Osteoblast (primary cell): ENCODE results near the gene HHAT. TPM values are rescaled to one million over a fixed set of nuclear protein-coding genes. Genes with fewer than 3 reads are reported as not detected.

ENCODE experiments used
- DNase-seq: peaks from one replicate; pipeline ENCODE4 v3.0.0; 2011; ENCODE audit warnings: low spot score, mixed read lengths; ENCODE audit not compliant: insufficient read length; ENCODE audit errors: missing footprints
- H2AFZ ChIP-seq: 2 replicates; pipeline ENCODE4 v1.6.0; 2011; ENCODE audit warnings: mild to moderate bottlenecking, low read length
- H3K27ac ChIP-seq: 2 replicates; pipeline ENCODE4 v1.5.1; 2011; ENCODE audit warnings: mild to moderate bottlenecking, low read depth, low read length, moderate library complexity
- H3K27me3 ChIP-seq: 2 replicates; pipeline ENCODE4 v1.6.0; 2012; ENCODE audit warnings: mild to moderate bottlenecking, control low read depth, inconsistent platforms, low read length, moderate library complexity; ENCODE audit not compliant: insufficient read depth
- H3K36me3 ChIP-seq: 2 replicates; pipeline ENCODE4 v1.5.1; 2011; ENCODE audit warnings: mild to moderate bottlenecking, low read length, control low read depth, moderate library complexity; ENCODE audit not compliant: insufficient read depth
- H3K4me1 ChIP-seq: 2 replicates; pipeline ENCODE4 v1.5.1; 2011; ENCODE audit warnings: mild to moderate bottlenecking, low read length, control low read depth, moderate library complexity; ENCODE audit not compliant: insufficient read depth
- H3K4me2 ChIP-seq: 2 replicates; pipeline ENCODE4 v1.6.0; 2011; ENCODE audit warnings: mild to moderate bottlenecking, low read length; ENCODE audit not compliant: insufficient read depth
- H3K4me3 ChIP-seq: fragments of 200-600 bp; sonication (generic); 3 replicates; pipeline ENCODE4 v1.5.1; 2012; ENCODE audit warnings: mild to moderate bottlenecking, low read length, inconsistent platforms; ENCODE audit not compliant: insufficient read depth
- H3K79me2 ChIP-seq: 2 replicates; pipeline ENCODE4 v1.6.0; 2012; ENCODE audit warnings: mild to moderate bottlenecking, low read length, control low read depth, inconsistent platforms; ENCODE audit not compliant: insufficient read depth
- H3K9me3 ChIP-seq: 2 replicates; pipeline ENCODE4 v1.5.1; 2011; ENCODE audit warnings: low read depth, low read length, control low read depth
- H4K20me1 ChIP-seq: 2 replicates; pipeline ENCODE4 v1.6.0; 2012; ENCODE audit warnings: mild to moderate bottlenecking, low read length, control low read depth; ENCODE audit not compliant: insufficient read depth
- CTCF ChIP-seq: IDR thresholded peaks from 2 replicates; pipeline ENCODE4 v1.5.1; 2011; ENCODE audit warnings: mild to moderate bottlenecking, low read depth, low read length, moderate library complexity; ENCODE audit errors: extremely low read depth
- total RNA-seq: library from RNA; depleted of rRNA; stranded (reverse); fragments of >200 nt; gene quantifications from 2 replicates; pipeline ENCODE4 v1.2.3, GENCODE V29; 2012

The HHAT gene
- total RNA-seq, 1 donor, result 5.1 TPM

GRCh38 chr1:210527091-210527490 lies 198.4 kb downstream of the HHAT start:
- DNase-seq, result no peak
- no peaks in the 10 kb centered on the region for H3K9me3 ChIP-seq
- no peaks in the 10 kb centered on the region for H3K27me3 ChIP-seq
- no peaks in the 10 kb centered on the region for H3K36me3 ChIP-seq
- no peaks in the 10 kb centered on the region for H3K4me1 ChIP-seq
- H3K27ac ChIP-seq, result no peak overlapping the region
- no peaks in the 10 kb centered on the region for H4K20me1 ChIP-seq
- no peak overlapping the region for H2AFZ ChIP-seq
- no peaks in the 10 kb centered on the region for H3K79me2 ChIP-seq
- H3K4me2 ChIP-seq, result no peak overlapping the region
- no peak for TF ChIP-seq CTCF
- no peak overlapping the region for H3K4me3 ChIP-seq

- no peaks in the 10 kb centered on the region for H4K20me1 ChIP-seq
- H3K4me2 ChIP-seq, result no peak overlapping the region
- H2AFZ ChIP-seq, result no peak overlapping the region
- H3K4me3 ChIP-seq, result no peak overlapping the region
- no peaks in the 10 kb centered on the region for H3K27me3 ChIP-seq
- DNase-seq, result no peak
- H3K79me2 ChIP-seq, result no peaks in the 10 kb centered on the region
- TF ChIP-seq CTCF, result no peak
- H3K4me1 ChIP-seq, result no peaks in the 10 kb centered on the region
- H3K36me3 ChIP-seq, result no peaks in the 10 kb centered on the region
- no peak overlapping the region for H3K27ac ChIP-seq
- no peaks in the 10 kb centered on the region for H3K9me3 ChIP-seq
These were observed 202.9 kb downstream of the HHAT start for GRCh38 chr1:210531475-210532222.

GRCh38 chr1:210532223-210532598 lies 203.5 kb downstream of the HHAT start:
- DNase-seq, result no peak
- no peaks in the 10 kb centered on the region for H3K27me3 ChIP-seq
- no peak overlapping the region for H3K27ac ChIP-seq
- no peak overlapping the region for H3K4me2 ChIP-seq
- no peaks in the 10 kb centered on the region for H3K4me1 ChIP-seq
- no peaks in the 10 kb centered on the region for H4K20me1 ChIP-seq
- H3K79me2 ChIP-seq, result no peaks in the 10 kb centered on the region
- no peaks in the 10 kb centered on the region for H3K9me3 ChIP-seq
- H3K36me3 ChIP-seq, result no peaks in the 10 kb centered on the region
- H2AFZ ChIP-seq, result no peak overlapping the region
- no peak for TF ChIP-seq CTCF
- H3K4me3 ChIP-seq, result no peak overlapping the region

- H3K27me3 ChIP-seq, result no peaks in the 10 kb centered on the region
These were observed 207.1 kb downstream of the HHAT start for GRCh38 chr1:210535761-210536160.

More at GRCh38 chr1:210535761-210536160, 207.1 kb downstream of the HHAT start:
- Histone ChIP-seq H3K9me3 (no peaks in the 10 kb centered on the region), H3K79me2 (no peaks in the 10 kb centered on the region), H3K4me1 (no peaks in the 10 kb centered on the region), H3K27ac (no peak overlapping the region), H2AFZ (no peak overlapping the region), H3K4me2 (no peak overlapping the region), H3K4me3 (no peak overlapping the region), H3K36me3 (no peaks in the 10 kb centered on the region), H4K20me1 (no peaks in the 10 kb centered on the region)
- TF ChIP-seq CTCF, result no peak
- DNase-seq, result no peak
